ENCODE measurements around the gene SLC37A1.
A peak's percentile ranks its signal among the peaks of the same experiment; 100 is the strongest.
"Not testable (repeated sequence)": the region's sequence is repeated elsewhere in the genome, so short reads cannot be mapped to it uniquely, and the experiment has no call there.

SLC37A1 gene

DNA sequence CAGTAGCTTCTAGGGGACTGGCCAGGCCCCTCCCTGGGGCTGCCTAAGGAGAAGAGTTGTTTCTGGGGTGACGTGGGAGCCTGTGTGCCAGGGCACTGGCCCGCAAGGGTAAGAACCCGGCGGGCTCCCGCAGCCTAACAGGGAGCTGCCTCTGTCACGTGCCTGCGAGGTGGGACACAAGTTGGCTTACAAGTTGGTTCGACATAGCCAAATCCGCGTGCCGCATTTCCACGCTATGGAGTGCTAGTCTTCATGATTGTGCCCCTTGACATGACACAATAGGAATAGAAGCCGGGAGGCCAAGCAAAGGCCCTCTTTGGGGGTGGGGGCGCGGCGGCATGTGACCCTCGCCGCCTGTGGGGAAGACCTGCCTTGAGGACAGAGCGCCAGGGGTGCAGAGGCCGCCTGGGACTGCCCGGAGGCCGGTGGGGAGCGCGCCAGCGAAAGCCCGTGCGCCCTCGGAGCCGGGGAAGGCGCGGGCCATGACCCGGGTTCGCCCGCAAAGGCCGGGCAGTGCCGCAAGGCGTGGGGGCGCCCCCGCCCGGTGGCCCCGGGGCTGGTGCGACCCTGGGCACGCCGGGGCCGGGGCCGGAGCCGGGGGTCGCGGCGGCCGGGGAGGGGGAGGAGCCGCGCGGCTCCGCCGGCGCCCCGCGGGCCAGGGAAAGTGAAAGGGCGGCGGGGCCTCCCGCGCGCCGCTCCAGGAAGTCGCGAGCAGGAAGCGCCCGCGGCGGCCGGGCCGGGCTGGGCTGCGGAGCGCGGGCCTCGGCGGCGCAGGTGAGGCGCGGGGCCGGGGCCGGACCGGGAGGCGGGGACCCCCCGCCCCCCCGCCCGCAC is at the start of gene SLC37A1:
TSS of gene SLC37A1 (plus strand) at position 702 of the 834 bp plus-strand sequence. CDS start 4,603 bp downstream, outside the sequence.
- DNase-seq = no peak

- DNase-seq = no peak
These were observed 49.7 kb upstream of the SLC37A1 start for GRCh38 chr21:42463861-42464515.

DNA sequence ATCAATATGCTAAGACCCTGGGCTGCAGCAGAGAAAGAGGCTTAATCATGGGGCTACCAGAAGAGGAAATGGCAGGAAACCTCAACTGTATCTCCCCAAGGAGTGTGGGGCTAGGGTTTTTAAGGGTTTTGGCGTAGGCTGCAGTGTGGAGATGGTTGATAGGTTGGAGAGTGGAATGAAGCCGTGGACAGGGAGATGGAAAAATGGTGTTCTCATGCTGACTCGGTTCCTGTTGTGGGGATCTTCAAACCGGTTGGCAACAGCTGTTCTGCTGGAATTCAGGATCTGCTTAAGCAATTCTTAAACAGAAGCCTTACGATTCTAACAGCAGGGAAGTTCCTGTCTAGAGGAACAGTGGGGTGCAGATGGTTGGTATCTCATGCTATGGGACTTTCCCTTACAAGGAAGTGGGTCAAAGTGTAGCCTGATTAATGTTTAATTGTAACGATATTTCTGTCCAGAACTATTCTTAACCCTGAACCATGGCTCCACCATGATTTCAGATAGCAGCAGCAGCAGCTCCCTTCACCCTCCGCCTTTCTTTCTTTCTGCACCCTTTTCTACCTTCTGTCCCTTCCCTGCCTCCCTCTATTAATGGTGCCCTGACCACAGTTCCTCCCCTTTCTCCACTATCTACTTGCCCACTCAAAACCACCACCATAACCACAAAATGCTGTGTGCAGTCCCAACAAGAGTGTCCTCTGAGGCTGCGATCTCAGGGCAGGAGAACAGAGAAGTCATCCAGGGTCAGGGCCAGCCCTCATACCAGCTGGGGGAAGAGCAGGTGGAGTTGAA is 48.4 kb upstream of the SLC37A1 start:
- no peak for DNase-seq

- DNase-seq = no peak
These were observed 47.9 kb upstream of the SLC37A1 start for GRCh38 chr21:42465803-42466127.

- no peak for DNase-seq
These were observed 47.0 kb upstream of the SLC37A1 start for GRCh38 chr21:42466700-42467099.

- DNase-seq = no peak
These were observed 46.3 kb upstream of the SLC37A1 start for GRCh38 chr21:42467140-42467983.

DNA sequence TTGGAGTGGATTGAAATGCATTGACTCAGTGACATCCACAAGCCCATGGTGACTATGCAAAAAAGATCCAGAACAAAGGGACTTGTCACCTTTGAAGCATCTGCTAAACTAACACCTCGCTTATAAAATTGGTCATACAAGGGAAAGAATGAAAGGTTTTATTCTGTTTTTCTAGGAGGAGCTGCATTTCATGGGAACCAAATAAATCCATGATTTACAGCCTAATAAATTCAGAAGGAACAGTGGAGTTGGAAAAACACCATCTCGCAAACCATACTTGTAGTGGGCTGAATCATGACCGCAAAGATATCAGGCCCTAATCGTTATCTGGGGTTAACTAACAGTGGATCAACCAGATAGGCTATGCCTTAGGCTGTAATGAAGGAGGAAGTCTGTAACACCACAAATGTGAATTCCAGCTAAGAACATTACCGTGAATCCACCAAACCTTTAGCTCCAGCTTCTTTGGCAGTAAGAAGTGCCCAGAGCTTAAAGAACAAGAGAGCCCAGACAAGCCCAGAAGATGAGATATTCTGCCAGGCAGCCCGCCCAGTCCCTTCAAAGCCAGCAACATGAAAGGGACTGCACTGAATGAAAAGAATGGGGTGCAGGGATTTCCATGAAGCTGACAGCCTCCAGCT is 45.0 kb upstream of the SLC37A1 start:
- no peak for DNase-seq

GRCh38 chr21:42469272-42469671 is 44.4 kb upstream of the SLC37A1 start:
- no peak for DNase-seq

DNA sequence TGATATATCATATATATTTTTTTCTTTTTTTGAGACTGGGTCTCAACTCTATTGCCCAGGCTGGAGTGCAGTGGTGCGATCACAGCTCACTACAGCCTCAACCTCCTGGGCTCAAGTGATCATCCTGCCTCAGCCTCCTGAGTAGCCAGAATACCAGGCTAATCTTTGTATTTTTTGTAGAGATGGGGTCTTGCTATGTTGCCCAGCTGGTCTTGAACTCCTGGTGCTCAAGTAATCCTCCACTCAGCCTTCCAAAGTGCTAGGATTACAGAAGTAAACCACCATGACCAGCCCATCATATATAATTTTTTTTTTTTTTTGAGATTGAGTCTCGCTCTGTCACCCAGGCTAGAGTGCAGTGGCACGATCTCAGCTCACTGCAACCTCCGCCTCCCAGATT is 43.9 kb upstream of the SLC37A1 start:
- DNase-seq = not testable (repeated sequence)

GRCh38 chr21:42471206-42471605 is 42.4 kb upstream of the SLC37A1 start:
- DNase-seq = no peak

GRCh38 chr21:42471716-42472330 is 41.8 kb upstream of the SLC37A1 start:
- DNase-seq = no peak

DNA sequence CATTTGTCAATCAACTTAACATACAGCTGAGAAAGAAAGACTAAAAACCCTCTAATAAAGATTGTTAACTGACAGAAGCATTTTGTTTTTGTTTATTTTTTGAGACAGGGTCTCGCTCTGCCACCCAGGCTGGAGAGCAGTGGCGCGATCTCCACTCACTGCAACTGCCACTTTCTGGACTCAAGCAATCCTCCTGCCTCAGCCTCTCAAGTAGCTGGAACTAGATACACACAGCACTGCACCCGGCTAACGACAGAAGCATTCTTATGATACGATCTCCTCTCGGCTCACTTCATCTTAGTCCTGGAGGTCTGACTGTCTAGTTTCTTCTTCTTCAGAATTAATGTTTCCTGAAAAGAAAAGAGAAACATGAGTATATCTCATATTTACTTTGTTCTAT is 41.1 kb upstream of the SLC37A1 start:
- peak; percentile 22 for DNase-seq

DNA sequence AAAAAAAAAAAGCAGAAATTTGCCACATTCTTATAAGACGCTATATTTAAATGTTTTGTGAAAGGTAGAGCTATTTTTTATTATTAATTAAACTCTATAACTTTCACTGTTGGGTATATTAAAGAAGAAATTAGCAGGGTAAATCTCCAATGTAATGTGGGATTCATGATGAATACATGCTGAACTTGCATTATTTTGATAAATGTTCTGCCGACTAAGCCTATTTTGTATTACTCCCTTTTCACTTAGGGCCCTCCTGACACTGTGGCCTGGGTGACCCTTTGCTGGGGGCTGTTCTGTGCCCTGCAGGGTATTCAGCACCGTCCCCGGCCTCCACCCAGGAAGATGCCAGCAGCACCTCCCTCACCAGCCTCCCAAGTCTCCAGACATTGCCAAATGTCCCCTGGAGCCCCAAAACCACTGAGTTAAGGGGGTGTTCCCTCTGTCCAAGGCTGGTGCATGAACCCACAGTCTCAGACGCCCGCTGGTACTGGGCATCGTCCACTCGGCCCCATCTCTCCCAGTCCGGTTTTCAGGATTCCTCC is 40.1 kb upstream of the SLC37A1 start:
- DNase-seq = no peak

GRCh38 chr21:42474043-42474831 is 39.4 kb upstream of the SLC37A1 start:
- DNase-seq = no peak

- no peak for DNase-seq
These were observed 38.6 kb upstream of the SLC37A1 start for GRCh38 chr21:42475036-42475435.

GRCh38 chr21:42475526-42476387 is 37.9 kb upstream of the SLC37A1 start:
- DNase-seq = no peak

DNA sequence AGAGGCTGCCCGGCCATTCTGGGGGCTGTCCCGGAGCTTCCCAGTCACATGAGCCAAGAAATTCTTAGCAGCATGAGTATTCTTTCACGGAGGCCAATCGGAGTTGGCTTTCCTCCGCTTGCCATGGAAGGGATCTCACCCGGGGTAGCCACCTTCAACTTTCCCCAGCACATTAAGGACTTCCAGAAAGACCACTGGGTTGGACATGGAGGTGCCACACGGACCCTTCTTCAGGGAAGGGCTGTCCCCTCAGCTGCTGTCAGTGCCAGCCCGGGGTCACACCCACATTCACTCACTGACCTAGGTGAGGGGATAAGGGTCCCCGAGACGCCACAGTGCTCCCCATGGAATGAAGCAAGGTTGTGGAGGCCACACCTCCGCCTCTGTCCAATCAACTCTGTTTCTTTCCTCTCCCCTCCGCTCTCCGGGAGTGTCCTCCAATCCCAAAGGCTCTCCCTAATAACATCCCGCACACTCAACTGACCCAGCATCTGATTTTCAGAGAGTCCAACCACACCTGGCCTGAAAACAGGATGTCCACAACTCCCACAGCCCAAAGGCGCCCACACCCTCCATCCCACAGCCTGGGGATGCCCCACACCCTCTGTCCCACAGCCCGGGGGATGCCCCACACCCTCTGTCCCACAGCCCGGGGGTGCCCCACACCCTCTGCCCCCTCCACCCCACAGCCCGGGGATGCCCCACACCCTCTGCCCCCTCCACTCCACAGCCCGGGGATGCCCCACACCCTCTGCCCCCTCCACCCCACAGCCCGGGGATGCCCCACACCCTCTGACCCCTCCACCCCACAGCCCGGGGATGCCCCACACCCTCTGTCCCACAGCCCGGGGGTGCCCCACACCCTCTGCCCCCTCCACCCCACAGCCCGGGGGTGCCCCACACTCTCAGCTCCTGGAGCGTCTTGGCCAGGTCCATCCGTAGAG is 37.0 kb upstream of the SLC37A1 start:
- no peak for DNase-seq

- DNase-seq = no peak
These were observed 35.1 kb upstream of the SLC37A1 start for GRCh38 chr21:42478504-42478903.

All from DMS79 treated with DMSO at 0.1 percent for 48 hours (cell line).